Colonic mucosa (tissue), 4 donors: ENCODE results near the gene PCCA. TPM values are rescaled to one million over a fixed set of nuclear protein-coding genes. Genes with fewer than 3 reads are reported as not detected.
A peak's percentile ranks its signal among the peaks of the same experiment; 100 is the strongest.

Experiments used
- DNase-seq: peaks from one replicate; pipeline ENCODE4 v3.0.0-alpha.2; 2020
- H3K27ac ChIP-seq: fragments of 200-600 bp; one replicate; pipeline ENCODE4 v1.8.0; 2021
- H3K27me3 ChIP-seq: fragments of 200-600 bp; one replicate; pipeline ENCODE4 v1.8.0; 2021
- H3K36me3 ChIP-seq: fragments of 200-600 bp; one replicate; pipeline ENCODE4 v1.8.0; 2021
- H3K4me1 ChIP-seq: fragments of 200-600 bp; one replicate; pipeline ENCODE4 v1.8.0; 2021; ENCODE audit warnings: mild to moderate bottlenecking
- H3K4me3 ChIP-seq: fragments of 200-600 bp; one replicate; pipeline ENCODE4 v1.8.0; 2021
- H3K9ac ChIP-seq, 2 donors: one replicate each; pipeline ENCODE4 v1.7.0; 2013; ENCODE audit warnings: control low read depth in 2 of 2, low read depth in 2 of 2, low read length in 2 of 2
- H3K9me3 ChIP-seq: fragments of 200-600 bp; one replicate; pipeline ENCODE4 v1.8.0; 2021
- CTCF ChIP-seq: fragments of 200-600 bp; IDR thresholded peaks from one replicate; pipeline ENCODE4 v1.8.0; 2022; ENCODE audit warnings: antibody characterized with exemption, mild to moderate bottlenecking
- intact Hi-C: fragments of 100-400 bp; cut with DNase I; formaldehyde crosslinking; loops from one replicate; pipeline ENCODE4 v1.14.1; 2022
- total RNA-seq, 2 donors: library from RNA; stranded (reverse); fragmentation: NEBNext Ultra II Directional in 1 of 2; extraction: Animal tissue kit (Norgen Biotek cat#: 25700) in 1 of 2; gene quantifications; one replicate each; pipeline ENCODE4 v1.2.1, GENCODE V29; 2021
- donor health status: healthy.
- donor health status: DM: no; HTN: no; CAD: no.
- donor health status: DM: no; HTN: no; CAD: no.

The PCCA gene
- total RNA-seq, 2 donors from 2014 or later: 65.5 to 109 TPM

DNA sequence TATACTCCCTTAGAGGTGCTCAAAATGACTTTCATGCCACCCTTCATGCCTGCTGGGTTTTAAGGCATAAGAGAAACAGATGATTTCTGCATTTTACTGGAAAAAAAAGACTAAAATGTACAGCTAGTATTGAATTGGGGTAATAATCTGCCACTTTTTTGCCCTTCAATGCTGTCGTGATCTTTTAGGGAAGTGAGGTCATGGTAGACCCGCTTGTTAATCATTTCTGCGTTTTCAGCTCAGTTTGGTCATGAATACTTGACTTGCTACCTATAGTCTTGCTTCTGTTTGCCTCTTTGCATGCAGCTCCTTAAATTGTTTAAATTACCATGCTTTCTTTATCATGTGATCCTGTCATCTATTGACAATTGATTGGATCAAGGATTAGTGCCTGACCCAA, 90.4 kb downstream of the PCCA start:
- TF ChIP-seq CTCF: no peak

DNA sequence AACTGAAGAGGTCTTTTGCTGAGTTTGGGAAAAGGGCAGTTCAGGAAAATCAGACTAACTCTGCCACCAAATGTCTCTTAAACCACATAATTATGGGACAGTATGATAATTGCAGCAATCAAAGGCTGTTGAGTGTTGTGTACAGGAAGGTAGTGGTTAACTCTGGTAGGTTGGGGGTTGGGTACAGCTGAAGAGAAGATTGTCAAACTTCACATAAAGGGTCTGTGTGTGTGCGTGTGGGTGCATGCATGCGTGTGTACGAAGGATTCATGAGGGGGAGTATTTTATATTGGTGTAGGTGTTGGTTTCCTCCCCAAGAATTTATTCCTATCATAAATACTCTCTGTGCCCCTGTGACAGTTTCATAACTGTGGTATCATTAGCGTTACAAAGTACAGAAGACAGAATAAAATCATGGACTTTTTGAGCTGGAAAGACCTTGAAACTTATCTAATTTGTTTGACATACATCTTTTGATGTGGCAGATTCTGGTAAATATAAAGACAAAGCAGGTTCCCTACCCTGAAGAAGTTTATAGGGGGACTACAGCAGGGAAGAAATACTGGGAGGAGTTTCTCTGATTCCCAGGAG, 94.1 kb downstream of the PCCA start:
- Histone ChIP-seq H3K9me3 (no peaks in the 10 kb centered on the region), H3K36me3 (no peaks in the 10 kb centered on the region), H3K27ac (no peak overlapping the region), H3K27me3 (no peaks in the 10 kb centered on the region), H3K4me1 (no peaks in the 10 kb centered on the region), H3K9ac (peak overlapping the region in 1 of 2 donors; percentile 32), H3K4me3 (no peak overlapping the region)
- intact Hi-C loops: no loop called here
- DNase-seq: no peak
- no peak for TF ChIP-seq CTCF

More for the DNA sequence above, 90.4 kb downstream of the PCCA start:
- no peaks in the 10 kb centered on the region for H3K36me3 ChIP-seq
- H3K4me3 ChIP-seq: no peak overlapping the region
- no peaks in the 10 kb centered on the region for H3K27me3 ChIP-seq
- no peaks in the 10 kb centered on the region for H3K9me3 ChIP-seq
- intact Hi-C loops: no loop called here
- no peaks in the 10 kb centered on the region for H3K4me1 ChIP-seq
- H3K27ac ChIP-seq: no peak overlapping the region
- no peak for DNase-seq
- no peak overlapping the region for H3K9ac ChIP-seq

DNA sequence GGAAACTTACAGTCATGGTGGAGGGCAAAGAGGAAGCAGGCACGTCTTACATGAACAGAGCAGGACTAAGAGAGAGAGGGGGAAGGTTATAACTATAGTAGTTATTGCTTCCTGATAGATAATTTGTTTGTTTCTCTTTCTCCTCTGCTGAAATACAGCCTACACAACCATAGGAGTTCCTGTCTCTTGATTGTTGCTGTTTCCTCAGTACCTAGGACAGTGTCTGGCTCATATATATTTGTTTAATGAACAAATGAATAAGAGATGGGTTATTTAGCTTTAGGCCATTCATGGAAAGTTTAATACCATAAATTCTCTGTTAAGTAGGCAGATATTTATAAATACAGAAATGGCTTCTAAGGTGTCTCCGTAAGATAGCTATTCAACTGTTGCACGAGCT, 95.2 kb downstream of the PCCA start:
- Histone ChIP-seq H3K9ac (no peak overlapping the region), H3K27ac (no peak overlapping the region), H3K4me1 (no peaks in the 10 kb centered on the region), H3K36me3 (no peaks in the 10 kb centered on the region), H3K4me3 (no peak overlapping the region), H3K9me3 (no peaks in the 10 kb centered on the region), H3K27me3 (no peaks in the 10 kb centered on the region)
- no peak for DNase-seq
- intact Hi-C loops: no loop called here
- TF ChIP-seq CTCF: no peak

DNA sequence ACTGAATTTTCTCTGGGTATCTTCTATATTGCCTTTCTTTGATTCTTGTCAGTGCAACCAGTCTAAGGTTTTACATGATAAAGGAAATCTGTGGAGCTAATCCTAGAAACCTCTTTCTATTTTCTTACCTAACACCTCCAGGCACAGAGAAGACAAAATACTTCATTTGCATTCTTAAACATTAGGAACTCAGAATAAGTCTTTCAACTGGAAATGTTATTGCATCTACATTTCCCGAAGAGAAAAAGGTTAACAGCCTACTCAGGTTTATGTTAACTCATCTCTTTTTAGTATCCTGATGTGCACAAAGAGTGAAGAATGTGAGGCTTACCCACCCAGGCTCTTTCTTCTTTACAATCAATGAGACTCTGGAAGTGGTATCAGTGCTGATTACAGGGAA, 106.7 kb downstream of the PCCA start:
- H3K27me3 ChIP-seq: no peaks in the 10 kb centered on the region
- no peak overlapping the region for H3K4me3 ChIP-seq
- no peak overlapping the region for H3K9ac ChIP-seq
- peaks cover 5% of the 10 kb centered on the region for H3K4me1 ChIP-seq
- DNase-seq: no peak
- H3K27ac ChIP-seq: no peak overlapping the region
- intact Hi-C loops: no loop called here
- no peaks in the 10 kb centered on the region for H3K9me3 ChIP-seq
- H3K36me3 ChIP-seq: no peaks in the 10 kb centered on the region
- TF ChIP-seq CTCF: no peak

DNA sequence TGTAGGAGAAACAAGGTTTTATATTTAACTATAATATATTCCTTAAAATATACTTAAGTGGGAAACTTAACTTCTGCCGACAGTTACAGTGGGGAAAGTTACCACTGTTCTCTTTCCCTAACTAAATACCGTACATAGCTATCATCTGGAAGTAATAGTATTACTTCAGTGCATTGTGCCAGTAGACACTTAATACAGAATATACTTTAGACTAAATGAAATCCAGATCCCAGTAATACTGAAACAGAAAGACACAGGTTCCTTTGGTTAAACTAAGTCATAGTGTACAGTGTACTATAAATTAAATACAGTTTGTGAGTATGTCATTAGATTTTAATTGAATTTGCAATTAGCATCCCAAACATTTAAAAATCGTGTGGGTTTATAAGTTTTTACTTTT, 107.5 kb downstream of the PCCA start:
- Histone ChIP-seq H3K27me3 (no peaks in the 10 kb centered on the region), H3K9me3 (no peaks in the 10 kb centered on the region), H3K9ac (no peak overlapping the region), H3K4me3 (no peak overlapping the region), H3K27ac (no peak overlapping the region), H3K36me3 (no peaks in the 10 kb centered on the region), H3K4me1 (peaks cover 5% of the 10 kb centered on the region)
- intact Hi-C loops: no loop called here
- DNase-seq: no peak
- no peak for TF ChIP-seq CTCF
